H9 (cell line): ENCODE results near the gene DDX6. TPM values are rescaled to one million over a fixed set of nuclear protein-coding genes. Genes with fewer than 3 reads are reported as not detected.

Source experiments
- DNase-seq: peaks from one replicate; pipeline ENCODE4 v3.0.0-alpha.2; 2017
- H2AFZ ChIP-seq: one replicate; pipeline ENCODE4 v1.6.1; 2013; ENCODE audit warnings: mild to moderate bottlenecking, low read length, control low read depth, moderate library complexity
- H2AK5ac ChIP-seq: 2 replicates; pipeline ENCODE4 v1.6.1; 2013; ENCODE audit warnings: low read length, control low read depth, mixed read lengths; ENCODE audit not compliant: insufficient read length
- H2BK120ac ChIP-seq: one replicate; pipeline ENCODE4 v1.6.1; 2013; ENCODE audit warnings: low read depth, mild to moderate bottlenecking, low read length, control low read depth, inconsistent platforms; ENCODE audit not compliant: poor library complexity, severe bottlenecking
- H2BK12ac ChIP-seq: 2 replicates; pipeline ENCODE4 v1.6.1; 2013; ENCODE audit warnings: low read length, control low read depth, mixed read lengths, low read depth; ENCODE audit not compliant: insufficient read length
- H2BK15ac ChIP-seq: 2 replicates; pipeline ENCODE4 v1.6.1; 2013; ENCODE audit warnings: low read depth, low read length, control low read depth
- H2BK20ac ChIP-seq: one replicate; pipeline ENCODE4 v1.6.1; 2013; ENCODE audit warnings: low read depth, mild to moderate bottlenecking, low read length, control low read depth, inconsistent platforms; ENCODE audit not compliant: poor library complexity, severe bottlenecking
- H2BK5ac ChIP-seq: 2 replicates; pipeline ENCODE4 v1.6.1; 2013; ENCODE audit warnings: low read length, control low read depth, mixed read lengths; ENCODE audit not compliant: insufficient read length
- H3K14ac ChIP-seq: 2 replicates; pipeline ENCODE4 v1.6.1; 2013; ENCODE audit warnings: low read length, control low read depth; ENCODE audit not compliant: insufficient read depth
- H3K18ac ChIP-seq: 2 replicates; pipeline ENCODE4 v1.6.1; 2013; ENCODE audit warnings: low read depth, mild to moderate bottlenecking, mixed read lengths, low read length, control low read depth; ENCODE audit not compliant: insufficient read length
- H3K23ac ChIP-seq: 2 replicates; pipeline ENCODE4 v1.6.1; 2013; ENCODE audit warnings: low read length, control low read depth, mixed read lengths, low read depth; ENCODE audit not compliant: insufficient read length
- H3K23me2 ChIP-seq: 2 replicates; pipeline ENCODE4 v1.6.1; 2013; ENCODE audit warnings: low read depth, mild to moderate bottlenecking, mixed read lengths, low read length, control low read depth; ENCODE audit not compliant: insufficient read length, poor library complexity, severe bottlenecking
- H3K27ac ChIP-seq: 2 replicates; pipeline ENCODE4 v1.5.1; 2013; ENCODE audit warnings: low read length, control low read depth, mixed read lengths, low read depth; ENCODE audit not compliant: insufficient read length
- H3K27me3 ChIP-seq: 2 replicates; pipeline ENCODE4 v1.6.1; 2013; ENCODE audit warnings: low read length, control low read depth, inconsistent platforms; ENCODE audit not compliant: insufficient read depth
- H3K4ac ChIP-seq: 2 replicates; pipeline ENCODE4 v1.6.1; 2013; ENCODE audit warnings: low read depth, mild to moderate bottlenecking, control low read depth, inconsistent platforms, low read length, moderate library complexity
- H3K4me1 ChIP-seq: 2 replicates; pipeline ENCODE4 v1.6.1; 2013; ENCODE audit warnings: low read length, control low read depth, inconsistent platforms; ENCODE audit not compliant: insufficient read depth
- H3K4me2 ChIP-seq: 2 replicates; pipeline ENCODE4 v1.6.1; 2013; ENCODE audit warnings: low read length, control low read depth, mixed read lengths; ENCODE audit not compliant: insufficient read length, insufficient read depth
- H3K56ac ChIP-seq: 2 replicates; pipeline ENCODE4 v1.6.1; 2013; ENCODE audit warnings: low read depth, mild to moderate bottlenecking, mixed read lengths, low read length, control low read depth; ENCODE audit not compliant: insufficient read length
- H3K79me1 ChIP-seq: 2 replicates; pipeline ENCODE4 v1.6.1; 2013; ENCODE audit warnings: low read depth, mild to moderate bottlenecking, moderate library complexity, low read length, control low read depth, inconsistent platforms; ENCODE audit not compliant: insufficient read depth, poor library complexity, severe bottlenecking
- H3K79me2 ChIP-seq: 2 replicates; pipeline ENCODE4 v1.6.1; 2013; ENCODE audit warnings: low read length, control low read depth, inconsistent platforms; ENCODE audit not compliant: insufficient read depth
- H3K9ac ChIP-seq: 2 replicates; pipeline ENCODE4 v1.6.1; 2013; ENCODE audit warnings: low read length, control low read depth, mixed read lengths; ENCODE audit not compliant: insufficient read length; ENCODE audit errors: extremely low read depth
- H3K9me3 ChIP-seq: one replicate; pipeline ENCODE4 v1.6.1; 2013; ENCODE audit warnings: low read depth, low read length, inconsistent platforms; ENCODE audit not compliant: control insufficient read depth
- H3T11ph ChIP-seq: one replicate; pipeline ENCODE4 v1.6.1; 2013; ENCODE audit warnings: mild to moderate bottlenecking, low read length, control low read depth, inconsistent platforms
- H4K20me1 ChIP-seq: one replicate; pipeline ENCODE4 v1.6.1; 2013; ENCODE audit not compliant: control insufficient read depth, insufficient read length, insufficient read depth
- H4K5ac ChIP-seq: 2 replicates; pipeline ENCODE4 v1.6.1; 2013; ENCODE audit warnings: low read depth, mild to moderate bottlenecking, mixed read lengths, low read length, control low read depth; ENCODE audit not compliant: insufficient read length
- H4K8ac ChIP-seq: replicated peaks from 2 replicates; pipeline ENCODE4 v1.6.1; 2013; ENCODE audit warnings: low read length, control low read depth, mixed read lengths, low read depth; ENCODE audit not compliant: insufficient read length
- H4K91ac ChIP-seq: 2 replicates; pipeline ENCODE4 v1.6.1; 2013; ENCODE audit warnings: low read depth, mild to moderate bottlenecking, moderate library complexity, mixed read lengths, low read length, control low read depth; ENCODE audit not compliant: insufficient read length
- H3K27ac Mint-ChIP-seq, 3 experiments: 2 replicates in 2 of 3; 3 replicates in 1 of 3; pipeline ENCODE4 v1.8.0; 2020 to 2021; ENCODE audit warnings: mixed read lengths in 3 of 3, mild to moderate bottlenecking in 1 of 3, moderate library complexity in 1 of 3
- H3K27me3 Mint-ChIP-seq: 2 replicates; pipeline ENCODE4 v1.8.0; 2021; ENCODE audit warnings: low read depth, mild to moderate bottlenecking, moderate library complexity, mixed read lengths
- H3K36me3 Mint-ChIP-seq, 3 experiments: 2 replicates in 2 of 3; 3 replicates in 1 of 3; pipeline ENCODE4 v1.8.0; 2020 to 2021; ENCODE audit warnings: low read depth in 3 of 3, mixed read lengths in 3 of 3; ENCODE audit not compliant: insufficient read depth in 1 of 3
- H3K4me1 Mint-ChIP-seq, 2 experiments: 2 replicates each; pipeline ENCODE4 v1.8.0; 2020; ENCODE audit warnings: mixed read lengths in 2 of 2
- H3K4me3 Mint-ChIP-seq, 2 experiments: 2 replicates in 1 of 2; 3 replicates in 1 of 2; pipeline ENCODE4 v1.8.0; 2020 to 2021; ENCODE audit warnings: mild to moderate bottlenecking in 2 of 2, mixed read lengths in 2 of 2, moderate library complexity in 1 of 2
- H3K9me3 Mint-ChIP-seq, 2 experiments: 2 replicates in 1 of 2; 3 replicates in 1 of 2; pipeline ENCODE4 v1.8.0; 2020; ENCODE audit warnings: mild to moderate bottlenecking in 2 of 2, mixed read lengths in 2 of 2, moderate library complexity in 1 of 2
- CTCF ChIP-seq: fragments of 200-600 bp; sonication (generic); conservative IDR thresholded peaks from 3 replicates; pipeline ENCODE4 v1.8.0; 2021; ENCODE audit warnings: antibody characterized with exemption, mild to moderate bottlenecking
- total RNA-seq: library from RNA; stranded (reverse); gene quantifications from 2 replicates; pipeline ENCODE4 v1.2.1, GENCODE V29; 2021

Gene DDX6
- total RNA-seq, 1 experiment from 2014 or later: 221 TPM

DNA sequence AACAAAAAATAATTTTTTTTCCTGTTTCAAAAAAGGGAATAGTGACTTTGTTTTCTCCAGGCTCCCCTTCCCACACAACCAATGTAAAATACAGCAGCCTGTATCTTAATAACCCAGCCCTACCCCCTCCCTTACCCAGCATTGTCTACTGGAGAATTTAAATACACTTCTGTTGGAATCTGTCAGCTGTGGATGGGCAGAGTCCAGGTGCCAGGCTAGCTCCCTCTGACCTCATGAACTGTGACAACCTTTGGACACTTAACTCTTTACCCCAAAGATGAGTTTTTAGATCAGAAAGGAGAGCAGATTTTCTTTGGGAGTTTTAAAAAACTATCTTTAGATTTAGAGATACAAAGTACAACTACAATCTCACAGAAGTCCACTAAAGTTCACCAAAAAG, 42.9 kb downstream of the DDX6 start:
- Mint-ChIP-seq H3K27ac (peak overlapping the region in 2 of 3 experiments; percentile 34 to 96; a peak in 3 of 7 replicates), H3K4me1 (peaks cover 13 to 29% of the 10 kb centered on the region in 2 experiments), H3K4me3 (no peak overlapping the region; a peak in 1 of 5 replicates), H3K9me3 (no peaks in the 10 kb centered on the region), H3K27me3 (no peaks in the 10 kb centered on the region), H3K36me3 (peaks cover 12 to 45% (median 43%) of the 10 kb centered on the region in 3 experiments)
- H3K18ac ChIP-seq: no peak overlapping the region
- H3K27ac ChIP-seq: no peak overlapping the region
- no peaks in the 10 kb centered on the region for H3K79me2 ChIP-seq
- H3K14ac ChIP-seq: no peak overlapping the region
- H3K4me1 ChIP-seq: no peaks in the 10 kb centered on the region
- no peak overlapping the region for H3K4ac ChIP-seq
- no peak overlapping the region for H3K9ac ChIP-seq
- H4K91ac ChIP-seq: no peak overlapping the region
- H4K5ac ChIP-seq: no peak overlapping the region
- H3K9me3 ChIP-seq: no peaks in the 10 kb centered on the region
- no peak for DNase-seq
- no peaks in the 10 kb centered on the region for H3K23me2 ChIP-seq
- no peak overlapping the region for H2BK120ac ChIP-seq
- peaks cover 2% of the 10 kb centered on the region for H4K20me1 ChIP-seq
- no peak overlapping the region for H3T11ph ChIP-seq
- H2AK5ac ChIP-seq: no peak overlapping the region
- no peak overlapping the region for H3K4me2 ChIP-seq
- H2BK20ac ChIP-seq: no peak overlapping the region
- H2BK5ac ChIP-seq: no peak overlapping the region
- no peak overlapping the region for H4K8ac ChIP-seq
- H2BK15ac ChIP-seq: no peak overlapping the region
- no peaks in the 10 kb centered on the region for H3K79me1 ChIP-seq
- H3K56ac ChIP-seq: no peak overlapping the region
- no peaks in the 10 kb centered on the region for H3K27me3 ChIP-seq
- TF ChIP-seq CTCF: no peak
- H3K23ac ChIP-seq: no peak overlapping the region
- H2BK12ac ChIP-seq: no peak overlapping the region
- no peak overlapping the region for H2AFZ ChIP-seq
